Measurements from ENCODE around the gene OSCP1.

DNA sequence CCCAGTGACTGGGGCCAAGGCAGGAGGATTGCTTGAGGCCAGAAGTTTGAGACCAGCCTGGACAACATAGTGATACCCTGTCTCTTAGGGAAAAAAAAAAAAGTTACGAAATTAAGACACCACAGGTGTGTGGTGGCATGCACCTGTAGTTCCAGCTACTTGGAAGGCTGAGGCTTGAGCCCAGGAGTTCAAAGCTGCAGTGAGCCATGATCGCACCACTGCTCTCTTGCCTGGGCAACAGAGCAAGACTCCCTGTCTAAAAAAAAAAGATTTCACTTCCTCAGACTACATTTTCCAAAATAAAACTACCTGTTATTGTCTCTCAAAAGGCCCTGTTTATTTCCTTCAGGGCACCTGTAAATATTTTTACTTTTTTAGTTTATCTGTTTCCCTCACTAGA is 59.8 kb downstream of the OSCP1 start:
- TF ChIP-seq, protein P1, sequence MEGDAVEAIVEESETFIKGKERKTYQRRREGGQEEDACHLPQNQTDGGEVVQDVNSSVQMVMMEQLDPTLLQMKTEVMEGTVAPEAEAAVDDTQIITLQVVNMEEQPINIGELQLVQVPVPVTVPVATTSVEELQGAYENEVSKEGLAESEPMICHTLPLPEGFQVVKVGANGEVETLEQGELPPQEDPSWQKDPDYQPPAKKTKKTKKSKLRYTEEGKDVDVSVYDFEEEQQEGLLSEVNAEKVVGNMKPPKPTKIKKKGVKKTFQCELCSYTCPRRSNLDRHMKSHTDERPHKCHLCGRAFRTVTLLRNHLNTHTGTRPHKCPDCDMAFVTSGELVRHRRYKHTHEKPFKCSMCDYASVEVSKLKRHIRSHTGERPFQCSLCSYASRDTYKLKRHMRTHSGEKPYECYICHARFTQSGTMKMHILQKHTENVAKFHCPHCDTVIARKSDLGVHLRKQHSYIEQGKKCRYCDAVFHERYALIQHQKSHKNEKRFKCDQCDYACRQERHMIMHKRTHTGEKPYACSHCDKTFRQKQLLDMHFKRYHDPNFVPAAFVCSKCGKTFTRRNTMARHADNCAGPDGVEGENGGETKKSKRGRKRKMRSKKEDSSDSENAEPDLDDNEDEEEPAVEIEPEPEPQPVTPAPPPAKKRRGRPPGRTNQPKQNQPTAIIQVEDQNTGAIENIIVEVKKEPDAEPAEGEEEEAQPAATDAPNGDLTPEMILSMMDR (IDR thresholded peaks at IDR 0.05) = no peak
- TF ChIP-seq POLR2A (IDR thresholded peaks at IDR 0.05) = no peak
- no peak for TF ChIP-seq POLR2AphosphoS5 (IDR thresholded peaks at IDR 0.05)
- no peak for TF ChIP-seq EP300 (IDR thresholded peaks at IDR 0.05)
